Neural cell (in vitro differentiated cells): ENCODE results near the gene ETF1.
"Not testable (repeated sequence)": the region's sequence is repeated elsewhere in the genome, so short reads cannot be mapped to it uniquely, and the experiment has no call there.

ENCODE experiments used
- CTCF ChIP-seq: fragments of 450-650 bp; IDR thresholded peaks from 2 replicates; pipeline ENCODE4 v1.5.1; 2014; ENCODE audit warnings: antibody characterized with exemption, mild to moderate bottlenecking, moderate library complexity; ENCODE audit not compliant: poor library complexity, severe bottlenecking
- EP300 ChIP-seq: fragments of 450-650 bp; conservative IDR thresholded peaks from 2 replicates; pipeline ENCODE4 v1.6.1; 2014; ENCODE audit warnings: antibody characterized with exemption, mild to moderate bottlenecking, moderate library complexity; ENCODE audit not compliant: poor library complexity, severe bottlenecking
- MXI1 ChIP-seq: fragments of 450-650 bp; conservative IDR thresholded peaks from 2 replicates; pipeline ENCODE4 v1.6.1; 2014; ENCODE audit warnings: antibody characterized with exemption, mild to moderate bottlenecking; ENCODE audit not compliant: poor library complexity, severe bottlenecking
- POLR2AphosphoS5 ChIP-seq: IDR thresholded peaks from 2 replicates; pipeline ENCODE4 v1.6.1; 2012
- RAD21 ChIP-seq: fragments of 450-650 bp; conservative IDR thresholded peaks from 2 replicates; pipeline ENCODE4 v1.6.1; 2014; ENCODE audit warnings: antibody characterized with exemption, mild to moderate bottlenecking, moderate library complexity
- REST ChIP-seq: IDR thresholded peaks from 2 replicates; pipeline ENCODE4 v1.6.1; 2012; ENCODE audit warnings: borderline replicate concordance
- TAF1 ChIP-seq: IDR thresholded peaks from 2 replicates; pipeline ENCODE4 v1.6.1; 2012; ENCODE audit warnings: low read depth

DNA sequence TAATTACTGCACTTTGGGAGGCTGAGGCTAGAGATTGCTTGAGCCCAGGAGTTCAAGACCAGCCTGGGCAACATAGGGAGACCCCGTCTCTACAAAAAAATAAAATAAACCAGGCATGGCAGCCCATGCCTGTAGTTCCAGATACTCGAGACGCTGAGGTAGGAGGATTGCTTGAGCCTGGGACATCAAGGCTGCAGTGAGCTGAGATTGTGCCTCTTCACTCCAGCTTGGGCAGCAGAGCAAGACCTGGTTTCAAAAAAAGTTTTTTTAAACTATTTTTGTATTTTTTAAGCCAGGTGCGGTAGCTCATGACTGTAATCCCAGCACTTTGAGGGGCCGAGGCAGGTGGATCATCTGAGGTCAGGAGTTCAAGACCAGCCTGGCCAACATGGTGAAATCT, 69.9 kb downstream of the ETF1 start:
- TF ChIP-seq TAF1, CTCF, MXI1, POLR2AphosphoS5, REST, EP300, RAD21: not testable (repeated sequence)
